ENCODE data around the gene ROGDI.

- TF ChIP-seq, protein P1, sequence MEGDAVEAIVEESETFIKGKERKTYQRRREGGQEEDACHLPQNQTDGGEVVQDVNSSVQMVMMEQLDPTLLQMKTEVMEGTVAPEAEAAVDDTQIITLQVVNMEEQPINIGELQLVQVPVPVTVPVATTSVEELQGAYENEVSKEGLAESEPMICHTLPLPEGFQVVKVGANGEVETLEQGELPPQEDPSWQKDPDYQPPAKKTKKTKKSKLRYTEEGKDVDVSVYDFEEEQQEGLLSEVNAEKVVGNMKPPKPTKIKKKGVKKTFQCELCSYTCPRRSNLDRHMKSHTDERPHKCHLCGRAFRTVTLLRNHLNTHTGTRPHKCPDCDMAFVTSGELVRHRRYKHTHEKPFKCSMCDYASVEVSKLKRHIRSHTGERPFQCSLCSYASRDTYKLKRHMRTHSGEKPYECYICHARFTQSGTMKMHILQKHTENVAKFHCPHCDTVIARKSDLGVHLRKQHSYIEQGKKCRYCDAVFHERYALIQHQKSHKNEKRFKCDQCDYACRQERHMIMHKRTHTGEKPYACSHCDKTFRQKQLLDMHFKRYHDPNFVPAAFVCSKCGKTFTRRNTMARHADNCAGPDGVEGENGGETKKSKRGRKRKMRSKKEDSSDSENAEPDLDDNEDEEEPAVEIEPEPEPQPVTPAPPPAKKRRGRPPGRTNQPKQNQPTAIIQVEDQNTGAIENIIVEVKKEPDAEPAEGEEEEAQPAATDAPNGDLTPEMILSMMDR (IDR thresholded peaks at IDR 0.05; ENCODE audit: extremely low read depth in 1 of 2, insufficient read depth in 1 of 2, low read depth in 1 of 2, low read length in 2 of 2), result no peak
- TF ChIP-seq POLR2A (IDR thresholded peaks at IDR 0.05; ENCODE audit: low read depth, low read length) (no peak), POLR2AphosphoS5 (IDR thresholded peaks at IDR 0.05; ENCODE audit: insufficient read depth, low read depth, low read length) (no peak), MAX (IDR thresholded peaks at IDR 0.05; ENCODE audit: insufficient read depth, insufficient read length) (no peak), EZH2 (IDR thresholded peaks at IDR 0.05; ENCODE audit: borderline replicate concordance, low read depth, low read length, severe bottlenecking) (no peak), JUN (IDR thresholded peaks at IDR 0.05; ENCODE audit: borderline replicate concordance, insufficient read depth, insufficient read length, low read depth) (no peak), FOS (IDR thresholded peaks at IDR 0.05; ENCODE audit: borderline replicate concordance, insufficient read depth, low read length) (no peak), MYC (IDR thresholded peaks at IDR 0.05; ENCODE audit: low read depth, low read length) (no peak), GATA2 (IDR thresholded peaks at IDR 0.05; ENCODE audit: insufficient read depth, insufficient read length, low read depth, low read length) (no peak)
Measured at GRCh38 chr16:4785758-4786433, 16.5 kb downstream of the ROGDI start.
